KMS-11 (cell line): Measurements from ENCODE around the gene PCID2.

Experiments
- H2AFZ ChIP-seq: fragments of 200-600 bp; sonication (generic); 2 replicates; pipeline ENCODE4 v1.6.1; 2016; ENCODE audit warnings: antibody characterized with exemption, mixed run types, low read depth
- H3K27ac ChIP-seq: fragments of 200-600 bp; sonication (generic); 2 replicates; pipeline ENCODE4 v1.6.1; 2016; ENCODE audit warnings: mild to moderate bottlenecking, mixed run types
- H3K27me3 ChIP-seq: fragments of 200-600 bp; sonication (generic); 2 replicates; pipeline ENCODE4 v1.6.1; 2017; ENCODE audit warnings: mild to moderate bottlenecking, low read depth, mixed run types, moderate library complexity; ENCODE audit not compliant: insufficient read depth
- H3K36me3 ChIP-seq: fragments of 200-600 bp; sonication (generic); 2 replicates; pipeline ENCODE4 v1.6.1; 2017; ENCODE audit warnings: mild to moderate bottlenecking, mixed run types; ENCODE audit not compliant: insufficient read depth
- H3K4me1 ChIP-seq: fragments of 200-600 bp; sonication (generic); 2 replicates; pipeline ENCODE4 v1.6.1; 2016; ENCODE audit warnings: mild to moderate bottlenecking, low read depth, mixed run types; ENCODE audit not compliant: poor library complexity, severe bottlenecking
- H3K4me2 ChIP-seq: fragments of 200-600 bp; sonication (generic); 2 replicates; pipeline ENCODE4 v1.7.0; 2016; ENCODE audit warnings: mild to moderate bottlenecking, mixed run types
- H3K4me3 ChIP-seq: fragments of 200-600 bp; sonication (generic); IDR thresholded peaks from 2 replicates; pipeline ENCODE4 v1.6.1; 2017; ENCODE audit warnings: low read depth, low read length, mixed read lengths; ENCODE audit not compliant: insufficient read depth
- H3K79me2 ChIP-seq: fragments of 200-600 bp; sonication (generic); 2 replicates; pipeline ENCODE4 v1.6.1; 2016; ENCODE audit warnings: low read depth, mixed run types; ENCODE audit not compliant: insufficient read depth
- H3K9ac ChIP-seq: fragments of 200-600 bp; sonication (generic); 2 replicates; pipeline ENCODE4 v1.6.1; 2016; ENCODE audit warnings: mild to moderate bottlenecking, mixed run types
- H4K20me1 ChIP-seq: fragments of 200-600 bp; sonication (generic); 2 replicates; pipeline ENCODE4 v1.6.1; 2016; ENCODE audit warnings: mild to moderate bottlenecking, mixed run types; ENCODE audit not compliant: insufficient read depth
- CTCF ChIP-seq: fragments of 200-600 bp; sonication (generic); conservative IDR thresholded peaks from 2 replicates; pipeline ENCODE4 v1.6.1; 2017; ENCODE audit warnings: low read depth, mild to moderate bottlenecking, antibody characterized with exemption, low read length, moderate library complexity, mixed read lengths

PCID2 gene

GRCh38 chr13:113205428-113205931, 3.0 kb downstream of the PCID2 start:
- Histone ChIP-seq H3K79me2 (peaks cover 65% of the 10 kb centered on the region), H3K27ac (no peak overlapping the region), H3K36me3 (no peaks in the 10 kb centered on the region), H3K4me1 (peaks cover 25% of the 10 kb centered on the region), H3K4me2 (peak overlapping the region; percentile 15; the same call in 1 of the 2 replicates), H3K9ac (no peak overlapping the region), H3K27me3 (no peaks in the 10 kb centered on the region), H3K4me3 (no peak overlapping the region), H2AFZ (no peak overlapping the region), H4K20me1 (no peaks in the 10 kb centered on the region)
- TF ChIP-seq CTCF = no peak

- no peak overlapping the region for H3K9ac ChIP-seq
- H3K79me2 ChIP-seq = peaks cover 61% of the 10 kb centered on the region
- H3K36me3 ChIP-seq = no peaks in the 10 kb centered on the region
- no peaks in the 10 kb centered on the region for H4K20me1 ChIP-seq
- H3K27me3 ChIP-seq = no peaks in the 10 kb centered on the region
- H2AFZ ChIP-seq = no peak overlapping the region
- H3K27ac ChIP-seq = no peak overlapping the region
- H3K4me1 ChIP-seq = peaks cover 25% of the 10 kb centered on the region
- TF ChIP-seq CTCF = no peak
- no peak overlapping the region for H3K4me3 ChIP-seq
- H3K4me2 ChIP-seq = no peak overlapping the region
Observed at GRCh38 chr13:113204378-113204734, 4.1 kb downstream of the PCID2 start.

- Histone ChIP-seq H3K27ac (no peak overlapping the region), H3K9ac (no peak overlapping the region), H3K36me3 (no peaks in the 10 kb centered on the region), H3K4me3 (no peak overlapping the region), H2AFZ (no peak overlapping the region), H4K20me1 (no peaks in the 10 kb centered on the region), H3K79me2 (peaks cover 61% of the 10 kb centered on the region), H3K4me1 (peaks cover 25% of the 10 kb centered on the region), H3K4me2 (no peak overlapping the region), H3K27me3 (no peaks in the 10 kb centered on the region)
- TF ChIP-seq CTCF = no peak
Observed at GRCh38 chr13:113203507-113204377, 4.7 kb downstream of the PCID2 start.

GRCh38 chr13:113202912-113203311, 5.6 kb downstream of the PCID2 start:
- Histone ChIP-seq H3K79me2 (peaks cover 58% of the 10 kb centered on the region), H4K20me1 (no peaks in the 10 kb centered on the region)

More at GRCh38 chr13:113202912-113203311, 5.6 kb downstream of the PCID2 start:
- Histone ChIP-seq H2AFZ (no peak overlapping the region), H3K27ac (no peak overlapping the region), H3K4me1 (peaks cover 25% of the 10 kb centered on the region), H3K9ac (no peak overlapping the region), H3K27me3 (no peaks in the 10 kb centered on the region), H3K4me3 (no peak overlapping the region), H3K36me3 (no peaks in the 10 kb centered on the region), H3K4me2 (no peak overlapping the region)
- no peak for TF ChIP-seq CTCF
